NCI-H446 (cell line): ENCODE data around the gene SERPINA9.

ENCODE experiments used
- DNase-seq, 2 experiments: peaks; one replicate each; lab custom pipeline; 2025; lab: John Stamatoyannopoulos, UW

SERPINA9 gene

GRCh38 chr14:94462763-94463572 lies 13.0 kb downstream of the SERPINA9 start:
- no peak for DNase-seq

GRCh38 chr14:94462219-94462551 lies 13.8 kb downstream of the SERPINA9 start:
- no peak for DNase-seq

- DNase-seq: no peak
Observed at GRCh38 chr14:94461526-94462218, 14.3 kb downstream of the SERPINA9 start.

GRCh38 chr14:94460631-94461416 lies 15.2 kb downstream of the SERPINA9 start:
- no peak for DNase-seq

- no peak for DNase-seq
Observed at GRCh38 chr14:94458558-94459205, 17.3 kb downstream of the SERPINA9 start.

- DNase-seq: no peak
Observed at GRCh38 chr14:94458096-94458495, 17.9 kb downstream of the SERPINA9 start.

GRCh38 chr14:94455928-94456327 lies 20.1 kb downstream of the SERPINA9 start:
- DNase-seq: no peak

GRCh38 chr14:94451826-94452225 lies 24.2 kb downstream of the SERPINA9 start:
- no peak for DNase-seq

- no peak for DNase-seq
Observed at GRCh38 chr14:94451091-94451771, 24.8 kb downstream of the SERPINA9 start.

- DNase-seq: no peak
Observed at GRCh38 chr14:94450722-94451090, 25.3 kb downstream of the SERPINA9 start.

GRCh38 chr14:94449930-94450329 lies 26.1 kb downstream of the SERPINA9 start:
- DNase-seq: no peak

GRCh38 chr14:94448071-94448808 lies 27.8 kb downstream of the SERPINA9 start:
- no peak for DNase-seq

GRCh38 chr14:94447206-94447605 lies 28.8 kb downstream of the SERPINA9 start:
- DNase-seq: no peak

GRCh38 chr14:94446126-94446525 lies 29.9 kb downstream of the SERPINA9 start:
- no peak for DNase-seq

- DNase-seq: no peak
Observed at GRCh38 chr14:94445003-94445402, 31.0 kb downstream of the SERPINA9 start.

- no peak for DNase-seq
Observed at GRCh38 chr14:94441531-94442205, 34.3 kb downstream of the SERPINA9 start.

- no peak for DNase-seq
Observed at GRCh38 chr14:94441130-94441529, 34.9 kb downstream of the SERPINA9 start.

- no peak for DNase-seq
Observed at GRCh38 chr14:94439453-94440057, 36.4 kb downstream of the SERPINA9 start.

GRCh38 chr14:94428610-94429009 lies 47.4 kb downstream of the SERPINA9 start:
- no peak for DNase-seq

- no peak for DNase-seq
Observed at GRCh38 chr14:94427016-94427613, 48.9 kb downstream of the SERPINA9 start.
